Retinal pigment epithelial cell (primary cell): ENCODE results near the gene SERTAD1.

Source experiments
- DNase-seq: peaks from one replicate; pipeline ENCODE4 v3.0.0-alpha.2; 2010; ENCODE audit warnings: low read depth
- H3K4me3 ChIP-seq: 2 replicates; pipeline ENCODE4 v1.5.1; 2011; ENCODE audit warnings: mild to moderate bottlenecking, low read length, control low read depth, moderate library complexity
- TF ChIP-seq, protein P1 (sequence below): conservative IDR thresholded peaks from 2 replicates; pipeline ENCODE4 v1.5.1; 2011; ENCODE audit warnings: low read depth, low read length, control low read depth, inconsistent platforms

The SERTAD1 gene, protein sequence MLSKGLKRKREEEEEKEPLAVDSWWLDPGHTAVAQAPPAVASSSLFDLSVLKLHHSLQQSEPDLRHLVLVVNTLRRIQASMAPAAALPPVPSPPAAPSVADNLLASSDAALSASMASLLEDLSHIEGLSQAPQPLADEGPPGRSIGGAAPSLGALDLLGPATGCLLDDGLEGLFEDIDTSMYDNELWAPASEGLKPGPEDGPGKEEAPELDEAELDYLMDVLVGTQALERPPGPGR

DNA sequence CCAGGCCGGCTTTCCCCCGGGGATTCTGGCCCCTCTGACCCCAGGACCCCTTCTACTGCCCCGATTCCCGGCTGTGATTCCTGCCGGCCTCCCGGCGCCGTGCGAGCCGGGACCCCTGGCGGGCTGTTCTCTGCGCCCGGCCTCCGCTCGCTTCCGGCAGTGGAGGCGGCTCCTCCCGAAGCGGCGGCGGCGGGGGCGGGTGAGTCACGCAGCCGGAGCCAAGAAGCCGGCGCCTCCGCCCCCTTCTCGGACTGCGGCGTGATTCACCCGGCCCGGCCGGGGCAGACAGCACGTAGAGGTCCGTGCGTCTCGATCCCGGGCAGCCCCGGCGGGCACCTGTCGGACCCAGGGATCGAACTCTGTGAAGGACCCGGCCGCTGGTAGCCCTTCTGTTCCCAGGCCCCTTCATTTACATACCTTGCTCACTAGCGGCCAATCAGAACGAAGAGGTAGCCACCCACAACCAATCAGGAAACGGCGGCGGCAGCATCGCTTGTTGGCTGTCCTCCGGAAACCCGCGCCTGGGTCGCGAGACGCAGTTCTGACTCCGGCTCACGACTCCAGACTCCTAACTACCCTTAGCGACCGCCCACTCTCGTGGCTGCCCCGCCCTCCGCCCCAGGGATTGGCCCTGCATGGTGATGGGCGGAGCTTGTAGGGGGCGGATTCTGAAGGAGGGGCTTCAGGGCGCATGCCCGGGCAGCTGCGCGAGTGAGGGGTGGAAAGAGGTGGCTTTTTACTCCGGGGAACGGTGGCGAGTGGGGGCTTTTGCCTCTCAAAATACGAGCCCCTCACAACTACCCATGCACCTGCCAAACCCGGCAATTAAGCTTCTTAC, at the start of gene SERTAD1:
TSS of gene SERTAD1 (minus strand) at position 543 of the 838 bp plus-strand sequence. CDS start 2,446 bp downstream, outside the sequence.
- peak; percentile 97 for DNase-seq
- TF ChIP-seq, protein P1, sequence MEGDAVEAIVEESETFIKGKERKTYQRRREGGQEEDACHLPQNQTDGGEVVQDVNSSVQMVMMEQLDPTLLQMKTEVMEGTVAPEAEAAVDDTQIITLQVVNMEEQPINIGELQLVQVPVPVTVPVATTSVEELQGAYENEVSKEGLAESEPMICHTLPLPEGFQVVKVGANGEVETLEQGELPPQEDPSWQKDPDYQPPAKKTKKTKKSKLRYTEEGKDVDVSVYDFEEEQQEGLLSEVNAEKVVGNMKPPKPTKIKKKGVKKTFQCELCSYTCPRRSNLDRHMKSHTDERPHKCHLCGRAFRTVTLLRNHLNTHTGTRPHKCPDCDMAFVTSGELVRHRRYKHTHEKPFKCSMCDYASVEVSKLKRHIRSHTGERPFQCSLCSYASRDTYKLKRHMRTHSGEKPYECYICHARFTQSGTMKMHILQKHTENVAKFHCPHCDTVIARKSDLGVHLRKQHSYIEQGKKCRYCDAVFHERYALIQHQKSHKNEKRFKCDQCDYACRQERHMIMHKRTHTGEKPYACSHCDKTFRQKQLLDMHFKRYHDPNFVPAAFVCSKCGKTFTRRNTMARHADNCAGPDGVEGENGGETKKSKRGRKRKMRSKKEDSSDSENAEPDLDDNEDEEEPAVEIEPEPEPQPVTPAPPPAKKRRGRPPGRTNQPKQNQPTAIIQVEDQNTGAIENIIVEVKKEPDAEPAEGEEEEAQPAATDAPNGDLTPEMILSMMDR, result peak; percentile 60
- peak within 1 kb of the TSS; percentile 85 for H3K4me3 ChIP-seq

DNA sequence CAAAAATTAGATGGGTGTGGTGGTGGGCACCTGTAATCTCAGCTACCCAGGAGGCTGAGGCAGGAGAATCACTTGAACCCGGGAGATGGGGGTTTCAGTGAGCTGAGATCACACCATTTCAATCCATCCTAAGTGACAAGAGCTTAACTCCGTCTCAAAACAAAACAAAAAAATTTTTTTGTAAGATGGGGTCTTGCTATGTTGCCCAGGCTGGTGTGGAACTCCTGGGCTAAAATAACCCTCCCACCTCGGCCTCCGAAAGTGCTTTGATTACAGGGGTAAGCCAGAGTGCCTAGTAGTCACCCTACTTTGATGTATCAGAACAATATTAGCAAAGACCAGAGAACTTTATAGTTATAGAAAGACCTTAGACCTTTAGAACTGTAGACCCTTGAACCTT, 48.9 kb upstream of the SERTAD1 start:
- no peak for DNase-seq
- TF ChIP-seq, protein P1, result no peak

DNA sequence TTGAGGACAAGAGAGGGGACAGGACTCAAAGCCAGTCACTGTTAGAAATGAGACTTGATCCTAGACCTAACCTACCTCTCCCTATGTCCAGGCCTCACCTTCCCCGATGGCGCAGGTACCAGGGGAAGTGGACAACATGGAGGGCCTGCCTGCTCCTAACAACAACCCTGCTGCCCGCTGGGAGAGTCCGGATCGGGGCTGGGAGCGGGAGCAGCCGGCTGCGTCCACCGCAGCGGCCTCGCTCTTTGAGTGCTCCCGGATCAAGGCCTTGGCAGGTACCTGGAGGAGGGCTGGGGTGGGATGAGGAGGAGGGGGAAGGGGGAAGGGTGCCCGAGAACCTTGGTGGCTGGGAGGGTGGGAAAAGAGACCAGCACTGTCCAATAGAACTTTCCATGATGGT, 46.7 kb upstream of the SERTAD1 start:
- TF ChIP-seq, protein P1, result no peak
- no peak for DNase-seq
- no peak overlapping the region for H3K4me3 ChIP-seq

More for the DNA sequence above, 48.9 kb upstream of the SERTAD1 start:
- H3K4me3 ChIP-seq, result no peak overlapping the region

DNA sequence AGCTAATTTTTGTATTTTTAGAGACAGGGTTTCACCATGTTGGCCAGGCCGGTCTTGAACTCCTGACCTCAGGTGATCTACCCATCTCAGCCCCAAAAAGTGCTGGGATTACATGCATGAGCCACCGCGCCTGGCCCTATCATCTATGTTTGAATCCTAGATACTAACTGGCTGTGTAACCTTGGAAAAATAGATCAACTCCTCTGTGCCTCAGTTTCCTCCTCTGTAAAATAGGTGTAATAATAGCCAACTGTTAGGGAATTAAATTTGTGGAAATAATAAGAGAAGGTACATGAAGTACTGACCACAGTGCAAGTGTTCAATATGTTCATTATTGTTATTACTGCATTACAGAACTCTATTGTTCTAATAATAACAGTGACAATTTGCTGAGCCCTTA, 45.3 kb upstream of the SERTAD1 start:
- DNase-seq, result no peak

DNA sequence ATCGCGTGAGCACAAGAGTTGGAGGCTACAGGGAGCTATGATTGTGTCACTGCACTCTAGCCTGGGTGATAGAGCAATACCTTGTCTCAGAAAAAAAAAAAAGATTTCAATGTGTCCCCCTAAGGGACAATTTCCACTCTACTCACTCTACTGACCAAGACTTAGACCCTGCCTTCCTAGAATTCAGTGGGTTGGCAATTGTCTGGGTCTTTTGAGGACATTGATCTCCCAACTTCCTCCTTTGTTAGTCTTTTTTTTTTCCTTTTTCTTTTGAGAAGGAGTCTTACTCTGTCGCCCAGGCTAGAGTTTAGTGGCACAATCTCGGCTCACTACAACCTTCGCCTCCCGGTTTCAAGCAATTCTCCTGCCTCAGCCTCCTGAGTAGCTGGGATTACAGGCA, 43.2 kb upstream of the SERTAD1 start:
- H3K4me3 ChIP-seq, result no peak overlapping the region
- DNase-seq, result no peak
- TF ChIP-seq, protein P1, result no peak

More for the DNA sequence above, 45.3 kb upstream of the SERTAD1 start:
- H3K4me3 ChIP-seq, result no peak overlapping the region
- TF ChIP-seq, protein P1, result no peak

DNA sequence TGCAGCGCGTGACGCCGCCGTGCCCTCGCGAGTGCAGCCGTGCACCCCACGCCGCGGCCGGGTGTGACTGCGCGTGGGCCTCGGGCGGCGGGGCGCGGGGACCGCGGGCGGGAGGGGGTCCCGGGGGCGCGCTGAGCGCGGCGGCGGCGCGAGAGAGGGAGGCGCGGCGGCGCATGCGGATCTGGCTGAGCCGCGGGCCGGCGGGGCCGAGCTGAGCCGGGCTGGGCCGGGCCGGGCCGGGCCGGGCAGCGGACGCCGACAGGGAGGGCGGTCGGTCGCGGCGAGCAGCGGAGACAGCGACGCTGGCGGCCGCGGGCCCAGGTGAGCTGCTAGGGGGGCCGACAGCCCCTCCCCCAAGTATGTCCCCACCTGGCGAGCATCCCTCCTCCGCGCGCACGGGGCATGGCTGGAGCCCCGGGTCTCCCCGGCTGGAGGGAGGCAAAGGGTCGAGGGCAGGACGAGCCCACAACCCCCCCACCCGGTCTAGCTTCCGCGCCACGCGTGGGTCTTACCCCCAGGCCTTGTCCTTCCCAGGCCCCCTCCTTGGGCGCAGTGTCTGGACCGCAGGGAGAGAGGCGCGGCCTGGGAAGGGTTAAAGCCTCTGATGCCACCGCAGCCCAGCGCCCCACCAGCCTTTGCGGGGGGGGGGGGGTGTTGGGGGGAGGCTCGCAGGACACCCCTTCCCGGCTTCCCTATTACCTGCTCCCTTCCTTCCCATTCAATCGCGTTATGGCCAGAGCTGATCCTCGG, 41.4 kb upstream of the SERTAD1 start, which contains the start of gene SPTBN4:
TSS of gene SPTBN4 (plus strand) at position 17 of the 750 bp plus-strand sequence. CDS start 5,621 bp downstream, outside the sequence.
- no peak for DNase-seq
- TF ChIP-seq, protein P1, result no peak
- H3K4me3 ChIP-seq, result peak within 1 kb of the TSS; percentile 54
